Superior temporal gyrus (tissue), 1 donor: ENCODE data around the gene WDR86.

Experiments
- DNase-seq: peaks from one replicate; pipeline ENCODE4 v3.0.0-alpha.2; 2016; ENCODE audit errors: extremely low spot score

Gene WDR86

DNA sequence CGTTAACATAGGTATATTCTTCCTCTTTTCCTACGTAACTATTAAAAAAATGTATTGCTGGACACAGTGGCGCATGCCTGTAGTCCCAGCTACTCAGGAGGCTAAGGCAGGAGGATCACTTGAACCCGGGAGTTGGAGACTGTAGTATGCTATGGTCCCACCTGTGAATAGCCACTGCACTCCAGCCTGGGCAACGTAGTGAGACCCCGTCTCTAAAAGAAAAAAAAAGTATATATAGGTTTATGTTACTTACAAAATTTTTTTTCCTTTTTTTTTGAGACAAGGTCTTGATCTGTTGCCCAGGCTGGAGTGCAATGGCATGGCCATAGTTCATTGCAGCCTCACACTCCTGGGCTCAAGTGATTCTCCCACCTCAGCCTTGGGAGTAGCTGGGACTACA is 62.6 kb downstream of the WDR86 start:
- no peak for DNase-seq

DNA sequence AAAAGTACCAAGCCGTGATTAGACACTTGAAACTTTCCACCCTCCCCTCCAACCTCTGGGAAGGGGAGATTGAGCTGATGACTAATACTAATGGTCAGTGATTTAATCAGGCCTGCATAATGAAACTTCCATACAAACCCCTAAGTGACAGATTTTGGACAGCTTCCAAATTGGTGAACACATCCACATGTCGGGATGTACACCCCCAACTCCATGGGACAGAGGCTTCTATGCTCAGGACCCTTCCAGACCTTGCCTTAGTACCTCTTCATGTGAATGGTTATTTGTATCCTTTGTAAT is 63.4 kb downstream of the WDR86 start:
- no peak for DNase-seq

- no peak for DNase-seq
Measured at GRCh38 chr7:151345576-151346469, 64.0 kb downstream of the WDR86 start.

GRCh38 chr7:151343516-151343915 is 66.3 kb downstream of the WDR86 start:
- DNase-seq: no peak

DNA sequence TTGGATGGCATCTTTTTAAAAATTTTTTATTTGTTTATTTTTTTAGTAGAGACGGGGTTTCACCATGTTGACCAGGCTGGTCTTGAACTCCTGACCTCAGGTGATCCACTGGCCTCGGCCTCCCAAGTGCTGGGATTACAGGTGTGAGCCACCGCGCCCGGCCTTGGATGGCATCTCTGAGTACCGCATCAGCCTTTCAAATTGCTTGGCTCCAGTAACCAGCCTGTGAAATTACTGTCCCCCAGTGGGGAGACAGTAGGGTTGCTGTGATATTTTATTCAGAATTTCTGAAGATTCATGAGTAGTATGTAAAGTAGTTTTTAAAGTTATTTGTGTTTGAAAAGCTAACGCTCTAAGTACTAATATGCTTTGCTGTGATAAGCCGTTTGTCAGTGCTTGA is 67.0 kb downstream of the WDR86 start:
- no peak for DNase-seq

- peak; percentile 31 for DNase-seq
Measured at GRCh38 chr7:151342102-151342646, 67.7 kb downstream of the WDR86 start.

- DNase-seq: peak; percentile 88
Measured at GRCh38 chr7:151341357-151342101, 68.3 kb downstream of the WDR86 start, which contains the start of gene NUB1. NUB1 (plus strand) TSS chr7:151341812; CDS start chr7:151345350, 3,538 bp downstream.

GRCh38 chr7:151340794-151341356 is 69.0 kb downstream of the WDR86 start:
- no peak for DNase-seq

- no peak for DNase-seq
Measured at GRCh38 chr7:151339651-151340382, 70.0 kb downstream of the WDR86 start.

DNA sequence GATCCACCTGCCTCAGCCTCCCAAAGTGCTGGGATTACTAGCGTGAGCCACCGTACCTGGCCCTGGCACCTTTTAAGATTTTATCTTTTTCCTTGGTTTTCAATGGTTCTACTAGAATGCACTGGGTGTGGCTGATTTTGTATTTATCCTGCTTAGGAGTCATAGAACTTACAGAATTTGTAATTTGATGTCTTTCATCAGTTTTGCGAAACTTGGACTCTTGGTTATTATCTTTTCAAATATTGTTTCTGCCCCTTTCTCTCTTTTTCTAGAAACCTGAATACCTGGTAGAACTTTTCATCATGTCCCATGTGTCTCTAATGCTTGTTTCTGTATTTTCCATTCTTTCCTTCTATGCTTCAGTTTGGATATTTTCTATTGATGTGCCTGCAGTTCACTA is 71.0 kb downstream of the WDR86 start:
- no peak for DNase-seq

GRCh38 chr7:151337346-151337745 is 72.5 kb downstream of the WDR86 start:
- DNase-seq: no peak

- no peak for DNase-seq
Measured at GRCh38 chr7:151336027-151336708, 73.7 kb downstream of the WDR86 start.

- no peak for DNase-seq
Measured at GRCh38 chr7:151334628-151335027, 75.2 kb downstream of the WDR86 start.
